Measurements from ENCODE around the gene FARSA. TPM values are rescaled to one million over a fixed set of nuclear protein-coding genes. Genes with fewer than 3 reads are reported as not detected.

The FARSA gene
- total and polyA plus RNA-seq, 2 of the 13 experiments (the other 11 are each of a cell fraction or from before 2014, with no cell fraction given) = 25.9 to 72.0 TPM

DNA sequence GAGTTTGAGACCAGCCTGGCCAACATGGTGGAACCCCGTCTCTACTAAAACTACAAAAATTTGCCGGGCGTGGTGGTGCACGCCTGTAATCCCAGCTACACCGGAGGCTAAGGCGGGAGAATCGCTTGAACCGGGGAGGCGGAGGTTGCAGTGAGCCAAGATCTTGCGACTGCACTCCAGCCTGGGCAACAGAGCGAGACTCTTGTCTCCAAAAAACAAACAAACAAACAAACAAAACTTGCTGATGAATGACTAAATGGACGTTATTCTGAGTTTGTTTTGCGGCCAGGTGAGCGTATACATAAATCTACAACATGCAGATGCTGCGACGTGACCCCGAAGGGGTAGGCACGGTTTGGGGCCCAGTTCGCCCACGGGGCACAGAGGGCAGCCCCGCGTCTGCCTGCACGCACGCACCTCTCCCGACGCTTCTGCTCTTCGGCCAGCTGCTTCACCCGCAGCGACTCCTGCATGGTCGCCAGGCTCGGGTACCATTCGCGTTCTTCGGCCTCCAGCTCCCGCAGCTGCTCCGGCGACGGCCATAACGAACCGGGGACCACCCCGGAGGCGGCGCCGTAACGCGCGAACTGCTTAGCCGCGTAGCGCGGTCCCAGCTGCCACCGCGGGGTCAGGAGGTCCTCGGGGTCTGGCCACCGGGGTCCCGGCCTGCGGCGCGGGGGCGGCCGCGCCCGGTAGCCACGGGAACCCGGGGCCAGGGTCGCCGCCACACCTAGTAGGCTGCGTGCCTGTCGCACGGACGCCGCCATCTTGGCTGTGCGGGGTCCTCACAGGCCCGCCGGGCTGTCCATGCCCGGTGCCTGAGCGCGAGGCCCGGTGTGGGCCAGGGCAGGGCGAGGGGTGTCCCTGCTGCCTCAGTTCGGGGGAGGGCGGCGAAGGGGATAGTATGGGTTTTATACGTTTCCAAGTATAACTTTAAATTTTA lies 23.2 kb upstream of the FARSA start, which contains the start of gene GADD45GIP1 (continued):
- TF ChIP-seq ZNF329 (CRISPR knock-in tag; IDR thresholded peaks at IDR 0.05; ENCODE audit: low read depth) = peak; percentile 76; the same call in 1 of the 2 replicates
- no peak for TF ChIP-seq ZNF10 (CRISPR knock-in tag; IDR thresholded peaks at IDR 0.05; ENCODE audit: borderline replicate concordance, low read depth)
- no peak for TF ChIP-seq ZSCAN22 (CRISPR knock-in tag; IDR thresholded peaks at IDR 0.05)
- no peak for TF ChIP-seq SRY (CRISPR knock-in tag; IDR thresholded peaks at IDR 0.05)
- no peak for TF ChIP-seq ZNF720 (CRISPR knock-in tag; IDR thresholded peaks at IDR 0.05)
- TF ChIP-seq, protein P1, sequence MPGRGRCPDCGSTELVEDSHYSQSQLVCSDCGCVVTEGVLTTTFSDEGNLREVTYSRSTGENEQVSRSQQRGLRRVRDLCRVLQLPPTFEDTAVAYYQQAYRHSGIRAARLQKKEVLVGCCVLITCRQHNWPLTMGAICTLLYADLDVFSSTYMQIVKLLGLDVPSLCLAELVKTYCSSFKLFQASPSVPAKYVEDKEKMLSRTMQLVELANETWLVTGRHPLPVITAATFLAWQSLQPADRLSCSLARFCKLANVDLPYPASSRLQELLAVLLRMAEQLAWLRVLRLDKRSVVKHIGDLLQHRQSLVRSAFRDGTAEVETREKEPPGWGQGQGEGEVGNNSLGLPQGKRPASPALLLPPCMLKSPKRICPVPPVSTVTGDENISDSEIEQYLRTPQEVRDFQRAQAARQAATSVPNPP (CRISPR knock-in tag; IDR thresholded peaks at IDR 0.05) = no peak
- TF ChIP-seq PHB2 (IDR thresholded peaks at IDR 0.05; ENCODE audit: partially characterized antibody) = no peak
- TF ChIP-seq, protein P2, sequence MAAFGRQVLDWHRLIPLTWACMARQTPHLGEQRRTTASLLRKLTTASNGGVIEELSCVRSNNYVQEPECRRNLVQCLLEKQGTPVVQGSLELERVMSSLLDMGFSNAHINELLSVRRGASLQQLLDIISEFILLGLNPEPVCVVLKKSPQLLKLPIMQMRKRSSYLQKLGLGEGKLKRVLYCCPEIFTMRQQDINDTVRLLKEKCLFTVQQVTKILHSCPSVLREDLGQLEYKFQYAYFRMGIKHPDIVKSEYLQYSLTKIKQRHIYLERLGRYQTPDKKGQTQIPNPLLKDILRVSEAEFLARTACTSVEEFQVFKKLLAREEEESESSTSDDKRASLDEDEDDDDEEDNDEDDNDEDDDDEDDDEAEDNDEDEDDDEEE (CRISPR knock-in tag; IDR thresholded peaks at IDR 0.05) = 0 out of 2 replicates have a peak, but pooled peaks have one; percentile 62
- no peak for TF ChIP-seq TCF7 (IDR thresholded peaks at IDR 0.05; ENCODE audit: low read depth)
- no peak for TF ChIP-seq ZBTB20 (CRISPR knock-in tag; IDR thresholded peaks at IDR 0.05; ENCODE audit: borderline replicate concordance, low read depth)
- no peak for TF ChIP-seq ZNF878 (CRISPR knock-in tag; IDR thresholded peaks at IDR 0.05)
- no peak for TF ChIP-seq NR2F2 (IDR thresholded peaks at IDR 0.05; ENCODE audit: borderline replicate concordance, low read depth)
- TF ChIP-seq ARNTL (CRISPR knock-in tag; IDR thresholded peaks at IDR 0.05) = no peak; the same call in 1 of the 2 replicates
- no peak for TF ChIP-seq RAD51 (IDR thresholded peaks at IDR 0.05; ENCODE audit: borderline replicate concordance)
- TF ChIP-seq, protein P3, sequence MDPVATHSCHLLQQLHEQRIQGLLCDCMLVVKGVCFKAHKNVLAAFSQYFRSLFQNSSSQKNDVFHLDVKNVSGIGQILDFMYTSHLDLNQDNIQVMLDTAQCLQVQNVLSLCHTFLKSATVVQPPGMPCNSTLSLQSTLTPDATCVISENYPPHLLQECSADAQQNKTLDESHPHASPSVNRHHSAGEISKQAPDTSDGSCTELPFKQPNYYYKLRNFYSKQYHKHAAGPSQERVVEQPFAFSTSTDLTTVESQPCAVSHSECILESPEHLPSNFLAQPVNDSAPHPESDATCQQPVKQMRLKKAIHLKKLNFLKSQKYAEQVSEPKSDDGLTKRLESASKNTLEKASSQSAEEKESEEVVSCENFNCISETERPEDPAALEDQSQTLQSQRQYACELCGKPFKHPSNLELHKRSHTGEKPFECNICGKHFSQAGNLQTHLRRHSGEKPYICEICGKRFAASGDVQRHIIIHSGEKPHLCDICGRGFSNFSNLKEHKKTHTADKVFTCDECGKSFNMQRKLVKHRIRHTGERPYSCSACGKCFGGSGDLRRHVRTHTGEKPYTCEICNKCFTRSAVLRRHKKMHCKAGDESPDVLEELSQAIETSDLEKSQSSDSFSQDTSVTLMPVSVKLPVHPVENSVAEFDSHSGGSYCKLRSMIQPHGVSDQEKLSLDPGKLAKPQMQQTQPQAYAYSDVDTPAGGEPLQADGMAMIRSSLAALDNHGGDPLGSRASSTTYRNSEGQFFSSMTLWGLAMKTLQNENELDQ (CRISPR knock-in tag; IDR thresholded peaks at IDR 0.05; ENCODE audit: borderline replicate concordance) = no peak
- TF ChIP-seq ZNF367 (CRISPR knock-in tag; IDR thresholded peaks at IDR 0.05; ENCODE audit: borderline replicate concordance) = no peak
- peak; percentile 25; the same call in 1 of the 2 replicates for TF ChIP-seq ZNF205 (CRISPR knock-in tag; IDR thresholded peaks at IDR 0.05)
- TF ChIP-seq KDM4B (CRISPR knock-in tag; IDR thresholded peaks at IDR 0.05) = no peak
- TF ChIP-seq, protein P4, sequence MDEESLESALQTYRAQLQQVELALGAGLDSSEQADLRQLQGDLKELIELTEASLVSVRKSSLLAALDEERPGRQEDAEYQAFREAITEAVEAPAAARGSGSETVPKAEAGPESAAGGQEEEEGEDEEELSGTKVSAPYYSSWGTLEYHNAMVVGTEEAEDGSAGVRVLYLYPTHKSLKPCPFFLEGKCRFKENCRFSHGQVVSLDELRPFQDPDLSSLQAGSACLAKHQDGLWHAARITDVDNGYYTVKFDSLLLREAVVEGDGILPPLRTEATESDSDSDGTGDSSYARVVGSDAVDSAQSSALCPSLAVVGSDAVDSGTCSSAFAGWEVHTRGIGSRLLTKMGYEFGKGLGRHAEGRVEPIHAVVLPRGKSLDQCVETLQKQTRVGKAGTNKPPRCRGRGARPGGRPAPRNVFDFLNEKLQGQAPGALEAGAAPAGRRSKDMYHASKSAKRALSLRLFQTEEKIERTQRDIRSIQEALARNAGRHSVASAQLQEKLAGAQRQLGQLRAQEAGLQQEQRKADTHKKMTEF (CRISPR knock-in tag; IDR thresholded peaks at IDR 0.05) = peak; percentile 85
- TF ChIP-seq ZNF562 (CRISPR knock-in tag; IDR thresholded peaks at IDR 0.05; ENCODE audit: borderline replicate concordance) = no peak
- TF ChIP-seq CBX2 (IDR thresholded peaks at IDR 0.05; ENCODE audit: low read depth, low read length) = no peak
- TF ChIP-seq CBX2 (CRISPR knock-in tag; IDR thresholded peaks at IDR 0.05; ENCODE audit: low read depth) = no peak
- TF ChIP-seq SAFB2 (CRISPR knock-in tag; IDR thresholded peaks at IDR 0.05; ENCODE audit: borderline replicate concordance, low read depth) = peak; percentile 23; the same call in 1 of the 2 replicates
- TF ChIP-seq NFE2L2 (IDR thresholded peaks at IDR 0.05; ENCODE audit: low read length) = no peak
- no peak; the same call in 1 of the 2 replicates for TF ChIP-seq SNAI1 (CRISPR knock-in tag; IDR thresholded peaks at IDR 0.05; ENCODE audit: borderline replicate concordance)

All from HepG2 (cell line).